ENCODE data around the gene STPG1.

Gene STPG1

GRCh38 chr1:24391882-24392603, 21.5 kb downstream of the STPG1 start:
- no peak for DNase-seq

- no peak for DNase-seq
Observed at GRCh38 chr1:24390924-24391782, 22.4 kb downstream of the STPG1 start.

GRCh38 chr1:24389231-24389678, 24.3 kb downstream of the STPG1 start:
- no peak for DNase-seq

GRCh38 chr1:24388331-24388885, 25.2 kb downstream of the STPG1 start:
- DNase-seq = no peak

GRCh38 chr1:24387636-24388175, 25.9 kb downstream of the STPG1 start:
- DNase-seq = no peak

GRCh38 chr1:24386931-24387330, 26.7 kb downstream of the STPG1 start:
- DNase-seq = no peak

- DNase-seq = no peak
Observed at GRCh38 chr1:24386241-24386640, 27.3 kb downstream of the STPG1 start.

GRCh38 chr1:24385160-24385940, 28.2 kb downstream of the STPG1 start:
- no peak for DNase-seq

GRCh38 chr1:24384251-24385090, 29.1 kb downstream of the STPG1 start:
- DNase-seq = no peak

GRCh38 chr1:24383381-24383940, 30.1 kb downstream of the STPG1 start:
- DNase-seq = no peak

GRCh38 chr1:24382165-24382577, 31.4 kb downstream of the STPG1 start:
- no peak for DNase-seq

- DNase-seq = no peak
Observed at GRCh38 chr1:24381256-24381655, 32.3 kb downstream of the STPG1 start.

- no peak for DNase-seq
Observed at GRCh38 chr1:24380508-24380907, 33.1 kb downstream of the STPG1 start.

- DNase-seq = no peak
Observed at GRCh38 chr1:24379733-24380315, 33.8 kb downstream of the STPG1 start.

- no peak for DNase-seq
Observed at GRCh38 chr1:24374891-24375786, 38.4 kb downstream of the STPG1 start.

GRCh38 chr1:24373710-24374109, 39.9 kb downstream of the STPG1 start:
- no peak for DNase-seq

- DNase-seq = no peak
Observed at GRCh38 chr1:24373044-24373443, 40.5 kb downstream of the STPG1 start.

- DNase-seq = no peak
Observed at GRCh38 chr1:24369801-24370200, 43.8 kb downstream of the STPG1 start.

- no peak for DNase-seq
Observed at GRCh38 chr1:24369199-24369598, 44.4 kb downstream of the STPG1 start.

- no peak for DNase-seq
Observed at GRCh38 chr1:24366707-24367106, 46.9 kb downstream of the STPG1 start.
